CD4-positive, alpha-beta T cell treated with Interleukin-6 for 4 hours (primary cell): Measurements from ENCODE around the gene AKIRIN2.

Experiments used
- DNase-seq: peaks from one replicate; pipeline ENCODE4 v3.0.0-alpha.2; 2020; ENCODE audit warnings: mixed read lengths

Gene AKIRIN2

GRCh38 chr6:87701676-87702588 is at the start of gene AKIRIN2:
TSS of gene AKIRIN2 (minus strand) at chr6:87702233. CDS start at chr6:87701684, 549 bp downstream.
- DNase-seq: peak; percentile 97

DNA sequence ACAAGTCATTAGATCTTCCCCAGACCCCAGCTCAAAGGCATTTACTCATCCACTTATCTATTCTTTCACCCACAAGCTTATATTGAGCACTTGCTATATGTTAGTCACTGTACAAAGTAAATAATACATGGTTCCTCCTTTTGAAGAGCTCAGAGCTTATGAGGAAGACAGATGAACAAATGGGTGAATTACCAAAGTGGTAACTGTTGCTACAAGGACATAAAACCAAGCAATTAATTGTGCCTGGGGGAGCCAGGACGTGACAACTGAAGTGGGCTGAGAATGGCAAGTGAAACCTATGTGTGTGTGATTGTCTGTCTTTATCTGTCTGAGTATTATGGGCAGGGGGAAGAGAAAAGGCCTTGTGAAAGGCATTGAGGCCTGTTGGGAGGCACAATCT is 45.6 kb upstream of the AKIRIN2 start:
- DNase-seq: no peak

DNA sequence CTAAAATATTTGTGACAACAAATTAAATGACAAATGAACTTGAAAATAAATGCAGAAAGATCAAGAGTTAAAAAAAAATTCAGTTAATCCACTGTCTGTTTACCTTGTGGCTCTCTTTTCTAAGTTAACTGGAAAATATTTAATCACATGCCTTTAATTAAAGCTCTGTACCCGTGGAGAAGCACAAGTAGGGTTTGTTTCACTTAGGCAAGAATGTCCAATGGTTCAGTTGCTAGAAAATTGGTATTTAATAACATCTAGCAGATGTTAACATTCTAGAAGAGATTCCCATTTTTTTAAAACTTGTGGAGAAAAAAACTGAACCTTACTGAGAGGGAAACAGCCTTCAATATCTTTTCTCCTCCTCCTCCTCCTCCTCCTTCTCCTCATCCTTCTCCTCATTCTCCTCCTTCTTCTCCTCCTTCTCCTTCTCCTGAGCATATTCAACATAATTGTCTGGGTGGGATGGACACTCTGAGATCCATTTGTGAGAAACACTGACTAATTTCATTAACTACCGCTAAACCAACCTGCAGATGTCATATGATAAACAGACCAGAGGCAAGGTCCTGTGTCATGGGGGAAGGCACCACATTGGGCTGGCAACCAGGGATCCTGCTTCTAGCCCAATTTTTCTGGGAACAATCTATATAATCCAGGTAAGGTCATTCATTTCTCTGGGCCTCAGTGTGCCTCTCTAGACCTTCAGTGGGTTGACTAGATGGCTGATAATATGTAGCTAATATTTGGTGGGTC is 44.1 kb upstream of the AKIRIN2 start:
- DNase-seq: no peak

- no peak for DNase-seq
Observed at GRCh38 chr6:87743454-87743853, 41.4 kb upstream of the AKIRIN2 start.

DNA sequence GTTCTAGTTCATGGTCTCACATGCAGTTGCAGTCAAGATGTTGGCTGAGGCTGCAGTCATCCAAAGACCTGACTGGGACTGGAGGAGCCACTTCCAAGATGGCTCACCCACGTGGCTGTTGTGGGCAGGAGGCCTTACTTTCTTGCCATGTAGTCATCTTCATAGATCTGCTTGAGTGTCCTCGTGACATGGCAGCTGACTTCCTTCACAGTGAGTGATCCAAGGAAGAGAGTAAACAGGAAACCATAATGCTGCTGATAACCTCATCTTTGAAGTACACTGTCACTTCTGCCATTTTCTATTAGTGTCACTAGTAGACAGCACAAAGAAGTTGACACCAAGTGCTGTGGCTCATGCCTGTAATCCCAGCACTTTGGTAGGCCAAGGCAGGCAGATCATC is 40.1 kb upstream of the AKIRIN2 start:
- DNase-seq: peak; percentile 57

- DNase-seq: no peak
Observed at GRCh38 chr6:87741001-87741650, 39.1 kb upstream of the AKIRIN2 start.

DNA sequence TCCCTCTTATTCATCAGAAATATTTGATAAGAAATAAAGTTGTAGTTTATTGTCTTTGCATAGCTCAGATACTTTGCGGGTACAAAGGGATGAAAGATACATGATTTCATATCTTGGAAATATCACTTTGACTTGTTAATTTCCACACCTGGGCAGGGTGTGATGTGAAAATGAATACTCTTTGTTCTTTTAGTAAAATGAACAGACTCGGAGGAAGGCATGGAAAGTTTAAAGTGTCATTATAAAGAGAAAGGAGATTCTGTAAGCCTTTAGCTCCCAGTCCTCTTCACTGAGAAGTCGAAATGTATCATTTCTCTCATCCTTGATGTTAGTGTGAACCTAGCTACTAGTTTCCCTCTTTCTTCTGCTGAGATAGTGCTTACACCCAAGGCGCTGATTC is 36.7 kb upstream of the AKIRIN2 start:
- no peak for DNase-seq

GRCh38 chr6:87738000-87738399 is 36.0 kb upstream of the AKIRIN2 start:
- DNase-seq: no peak

DNA sequence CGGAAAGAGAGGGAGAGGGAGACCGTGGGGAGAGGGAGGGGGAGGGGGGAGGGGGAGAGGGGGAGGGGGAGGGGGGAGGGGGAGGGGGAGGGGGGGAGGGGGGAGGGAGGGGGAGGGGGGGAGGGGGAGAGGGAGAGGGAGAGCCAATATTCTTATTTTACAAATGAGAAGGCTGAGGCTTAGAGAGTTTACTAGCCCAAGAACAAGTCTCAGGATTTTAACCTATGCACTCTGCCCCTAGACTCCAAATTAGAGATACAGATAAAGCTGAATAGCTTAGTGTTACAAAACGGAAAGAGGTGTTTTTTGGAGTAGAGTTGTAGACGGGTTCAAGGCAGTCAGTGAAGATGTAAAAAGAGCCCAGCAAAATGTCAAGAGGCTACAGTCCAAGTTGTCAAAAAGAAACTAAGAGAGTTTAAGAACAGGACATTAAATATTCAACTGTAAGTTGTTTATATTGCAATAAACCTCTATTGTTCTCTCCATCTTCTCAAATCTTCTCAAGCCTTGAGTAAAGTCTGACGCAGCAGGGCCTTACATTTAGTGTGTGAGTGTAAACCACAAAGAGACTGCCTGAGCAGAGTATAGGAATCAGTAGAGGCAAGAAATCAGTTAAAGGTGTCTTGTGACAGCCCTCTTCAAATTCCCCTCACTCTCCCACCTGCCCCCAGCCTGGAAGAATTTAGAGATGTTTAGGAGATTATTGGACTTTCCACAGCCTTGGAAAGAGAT is 34.9 kb upstream of the AKIRIN2 start:
- no peak for DNase-seq

GRCh38 chr6:87731818-87732661 is 30.0 kb upstream of the AKIRIN2 start:
- DNase-seq: peak; percentile 68

- DNase-seq: no peak
Observed at GRCh38 chr6:87731080-87731479, 29.0 kb upstream of the AKIRIN2 start.

DNA sequence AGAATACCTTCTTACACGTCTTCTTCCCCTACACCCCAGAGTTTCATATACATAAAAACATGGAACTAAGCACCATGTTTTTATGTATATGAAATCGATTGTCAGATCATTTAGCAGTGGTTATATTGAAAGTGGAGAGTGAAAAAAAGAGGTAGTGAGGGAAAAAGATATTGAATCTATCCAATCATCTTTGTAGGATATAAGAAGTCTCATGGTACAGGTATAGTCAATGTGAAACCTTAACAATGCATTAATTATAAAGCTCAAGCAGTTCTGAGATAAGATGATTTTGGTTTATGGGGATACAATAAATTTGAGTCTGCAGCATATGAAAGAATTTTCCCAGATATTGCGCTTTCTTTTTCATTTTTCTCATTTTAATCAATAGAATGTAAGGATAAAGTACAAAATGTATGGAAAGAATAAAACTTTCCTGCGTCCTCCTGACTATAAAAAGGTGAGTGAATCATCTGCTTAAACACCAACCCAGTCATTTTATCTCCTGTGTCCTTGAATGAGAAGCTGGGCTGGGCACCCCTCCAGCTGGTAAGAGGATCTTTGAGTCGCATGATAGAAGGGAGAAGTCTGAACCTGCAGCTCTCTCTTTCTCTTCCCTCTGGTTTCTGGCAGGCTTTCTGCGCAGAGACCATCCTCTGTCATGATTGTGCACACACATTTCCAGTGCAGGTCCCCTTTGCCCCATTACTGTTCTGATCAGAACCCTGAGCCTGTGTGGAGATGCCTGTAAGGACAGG is 28.1 kb upstream of the AKIRIN2 start:
- DNase-seq: no peak

- DNase-seq: no peak
Observed at GRCh38 chr6:87728706-87729105, 26.7 kb upstream of the AKIRIN2 start.

DNA sequence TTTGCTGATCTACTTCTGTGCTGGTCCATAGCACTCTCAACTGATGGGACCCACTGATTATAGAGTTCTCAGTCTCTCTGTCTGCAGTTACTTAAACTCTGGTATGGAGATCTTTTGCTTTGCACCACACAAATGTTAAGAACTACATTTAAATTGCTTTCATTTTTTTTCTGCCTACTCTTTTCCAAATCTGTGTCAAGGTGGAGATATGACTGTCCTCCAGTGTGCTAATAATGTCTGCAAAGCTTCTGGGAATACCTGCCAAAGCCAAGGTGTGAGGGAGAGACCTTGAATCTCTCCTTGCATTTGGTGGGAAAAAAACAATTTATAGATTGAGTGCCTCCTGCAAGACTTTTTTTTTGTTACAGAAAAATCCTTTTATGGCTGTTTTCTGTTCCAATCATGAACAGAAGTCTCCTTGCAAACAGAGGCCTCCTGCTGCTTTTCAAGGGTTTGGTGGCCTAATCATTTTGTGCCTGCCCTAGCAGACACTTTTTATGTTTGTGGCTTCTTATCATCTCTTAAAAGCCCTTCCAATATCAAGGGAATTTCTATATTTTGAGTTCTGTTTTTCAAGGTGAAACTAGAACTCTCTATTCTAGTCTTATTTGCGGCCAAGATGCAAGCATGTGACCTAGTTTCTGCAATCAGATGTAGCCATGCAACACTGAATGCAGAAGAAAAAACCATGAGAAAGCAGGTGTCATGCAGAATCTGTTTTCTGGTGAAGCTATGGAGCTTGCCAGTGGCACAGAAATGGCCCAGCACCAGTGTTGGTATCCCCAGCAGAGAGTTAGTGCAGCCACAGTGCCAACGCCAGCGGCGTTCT is 23.2 kb upstream of the AKIRIN2 start:
- no peak for DNase-seq

- DNase-seq: no peak
Observed at GRCh38 chr6:87723170-87724078, 21.4 kb upstream of the AKIRIN2 start.

GRCh38 chr6:87722540-87723169 is 20.6 kb upstream of the AKIRIN2 start:
- no peak for DNase-seq

- no peak for DNase-seq
Observed at GRCh38 chr6:87721311-87721710, 19.3 kb upstream of the AKIRIN2 start.

- no peak for DNase-seq
Observed at GRCh38 chr6:87718662-87719433, 16.8 kb upstream of the AKIRIN2 start.
